Measurements from ENCODE around the gene TEX22. TPM values are rescaled to one million over a fixed set of nuclear protein-coding genes. Genes with fewer than 3 reads are reported as not detected.

TEX22 gene
- total RNA-seq, 4 donors from 2014 or later, result 0.22 to 0.81 (median 0.33) TPM; not detected in 1

DNA sequence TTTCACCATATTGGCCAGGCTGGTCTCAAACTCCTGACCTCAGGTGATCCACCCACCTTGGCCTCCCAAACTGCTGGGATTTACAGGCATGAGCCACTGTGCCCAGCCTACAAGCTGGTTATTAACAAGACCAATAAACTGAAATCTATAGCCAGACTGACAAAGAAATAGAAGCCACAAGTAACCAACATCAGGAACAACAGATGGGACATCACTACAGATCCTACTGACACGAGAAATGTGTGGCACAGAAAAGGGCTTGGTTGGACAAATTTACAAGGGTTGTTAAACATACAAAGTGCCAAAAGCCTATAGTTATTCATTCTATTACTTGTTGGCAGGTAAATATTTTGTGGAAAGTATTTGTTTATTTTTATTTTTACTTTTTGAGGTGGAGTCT is 32.9 kb downstream of the TEX22 start:
- intact Hi-C loops (cut with DNase I), result no loop called here
- H3K4me3 ChIP-seq (replicated peaks in 1 of 3), result no peak overlapping the region
- no peak for DNase-seq
- H3K27ac ChIP-seq, result peak overlapping the region in 1 of 3 donors; percentile 13
- no peaks in the 10 kb centered on the region for H3K9me3 ChIP-seq
- no peaks in the 10 kb centered on the region for H3K27me3 ChIP-seq
- WGBS, 2 donors, result 97 to 98% methylated on average over 1 of the region's 1 CpG
- H3K4me1 ChIP-seq, result peaks cover 3 to 17% of the 10 kb centered on the region in 2 donors
- no peak for TF ChIP-seq POLR2A (IDR thresholded peaks at IDR 0.05)
- TF ChIP-seq, protein P1, sequence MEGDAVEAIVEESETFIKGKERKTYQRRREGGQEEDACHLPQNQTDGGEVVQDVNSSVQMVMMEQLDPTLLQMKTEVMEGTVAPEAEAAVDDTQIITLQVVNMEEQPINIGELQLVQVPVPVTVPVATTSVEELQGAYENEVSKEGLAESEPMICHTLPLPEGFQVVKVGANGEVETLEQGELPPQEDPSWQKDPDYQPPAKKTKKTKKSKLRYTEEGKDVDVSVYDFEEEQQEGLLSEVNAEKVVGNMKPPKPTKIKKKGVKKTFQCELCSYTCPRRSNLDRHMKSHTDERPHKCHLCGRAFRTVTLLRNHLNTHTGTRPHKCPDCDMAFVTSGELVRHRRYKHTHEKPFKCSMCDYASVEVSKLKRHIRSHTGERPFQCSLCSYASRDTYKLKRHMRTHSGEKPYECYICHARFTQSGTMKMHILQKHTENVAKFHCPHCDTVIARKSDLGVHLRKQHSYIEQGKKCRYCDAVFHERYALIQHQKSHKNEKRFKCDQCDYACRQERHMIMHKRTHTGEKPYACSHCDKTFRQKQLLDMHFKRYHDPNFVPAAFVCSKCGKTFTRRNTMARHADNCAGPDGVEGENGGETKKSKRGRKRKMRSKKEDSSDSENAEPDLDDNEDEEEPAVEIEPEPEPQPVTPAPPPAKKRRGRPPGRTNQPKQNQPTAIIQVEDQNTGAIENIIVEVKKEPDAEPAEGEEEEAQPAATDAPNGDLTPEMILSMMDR (IDR thresholded peaks at IDR 0.05), result no peak
- no peaks in the 10 kb centered on the region for H3K36me3 ChIP-seq

DNA sequence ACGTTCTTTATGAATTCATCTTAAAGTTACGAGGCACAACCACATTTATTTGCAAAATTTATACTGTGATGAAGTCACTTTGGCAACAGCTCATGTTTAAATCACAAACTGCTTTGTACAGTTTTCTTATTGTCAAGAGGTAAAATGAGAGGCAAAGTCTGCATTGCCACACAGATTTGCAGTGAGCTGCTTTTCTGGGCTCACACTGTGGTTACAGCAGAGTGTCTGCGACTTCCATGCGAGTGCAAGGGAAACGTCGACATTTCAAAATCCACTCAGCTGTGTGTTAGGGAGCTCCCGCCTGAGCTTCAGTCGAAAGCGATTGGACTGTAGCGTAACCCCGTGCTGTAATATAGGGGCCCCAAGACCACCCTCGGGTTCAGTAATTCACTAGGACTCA is 34.3 kb downstream of the TEX22 start:
- H3K27ac ChIP-seq, result no peak overlapping the region
- no peaks in the 10 kb centered on the region for H3K9me3 ChIP-seq
- peaks cover 3 to 21% of the 10 kb centered on the region in 2 donors for H3K4me1 ChIP-seq
- H3K4me3 ChIP-seq (replicated peaks in 1 of 3), result no peak overlapping the region
- 86 to 87% methylated on average over 12 of the region's 12 CpGs for WGBS, 2 donors
- no peak for DNase-seq
- no peaks in the 10 kb centered on the region for H3K27me3 ChIP-seq
- intact Hi-C loops (cut with DNase I), result no loop called here
- H3K36me3 ChIP-seq, result no peaks in the 10 kb centered on the region
- no peak for TF ChIP-seq POLR2A (IDR thresholded peaks at IDR 0.05)
- TF ChIP-seq, protein P1 (IDR thresholded peaks at IDR 0.05), result no peak

DNA sequence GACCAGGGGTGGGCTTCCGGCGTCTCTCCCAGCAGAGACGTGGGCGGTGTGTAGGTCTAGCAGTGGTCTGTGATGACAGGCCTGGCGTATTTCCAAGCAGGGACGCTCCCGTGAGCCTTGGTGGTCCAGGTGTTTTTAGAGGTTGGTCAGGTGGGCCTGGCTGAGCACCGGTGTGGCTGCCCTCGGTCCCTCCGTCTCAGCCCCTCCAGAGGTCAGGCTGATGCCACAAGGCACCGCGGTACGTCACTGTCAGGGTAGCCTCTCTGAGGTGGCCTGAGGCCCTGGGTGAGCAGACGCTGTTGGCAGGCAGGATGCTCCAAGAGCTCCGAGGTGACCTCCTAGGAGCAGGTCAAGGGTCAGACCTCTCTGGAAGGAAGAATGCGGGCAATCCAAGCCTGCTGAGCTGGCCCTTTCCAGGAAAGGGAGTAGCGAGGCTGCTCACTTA is 34.8 kb downstream of the TEX22 start:
- Histone ChIP-seq H3K27me3 (no peaks in the 10 kb centered on the region), H3K4me3 (replicated peaks in 1 of 3) (no peak overlapping the region), H3K36me3 (no peaks in the 10 kb centered on the region), H3K27ac (no peak overlapping the region), H3K9me3 (no peaks in the 10 kb centered on the region), H3K4me1 (peaks cover 3 to 21% of the 10 kb centered on the region in 2 donors)
- TF ChIP-seq, protein P1 (IDR thresholded peaks at IDR 0.05), result no peak
- no peak for TF ChIP-seq POLR2A (IDR thresholded peaks at IDR 0.05)
- WGBS, 2 donors, result 85 to 94% methylated on average over 5 to 12 of the region's 17 CpGs
- intact Hi-C loops (cut with DNase I), result no loop called here
- DNase-seq, result no peak

DNA sequence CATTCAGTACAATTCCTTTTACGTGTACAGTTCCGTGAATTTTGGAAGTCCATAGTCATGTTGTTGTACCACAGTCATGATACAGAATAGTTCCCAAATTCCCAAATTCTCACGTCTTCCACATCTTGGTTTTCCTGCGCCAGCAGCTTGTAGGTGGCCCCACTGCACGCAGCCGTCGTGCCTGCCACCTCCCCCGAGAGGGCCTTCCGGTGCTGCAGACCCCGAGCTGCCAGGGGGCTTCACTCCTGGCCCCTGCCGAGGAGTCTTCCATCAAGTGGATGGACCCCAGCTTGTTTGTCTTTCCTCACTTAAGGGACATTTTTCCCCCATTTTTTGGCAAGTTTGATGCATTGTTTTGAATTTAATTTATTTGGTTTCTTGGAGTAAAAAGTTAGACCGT is 38.1 kb downstream of the TEX22 start:
- peaks cover 0 to 3% of the 10 kb centered on the region in 2 donors for H3K36me3 ChIP-seq
- no peak for TF ChIP-seq POLR2A (IDR thresholded peaks at IDR 0.05)
- TF ChIP-seq, protein P1 (IDR thresholded peaks at IDR 0.05), result no peak
- WGBS, 2 donors, result 77 to 85% methylated on average over 12 of the region's 12 CpGs
- H3K27me3 ChIP-seq, result no peaks in the 10 kb centered on the region
- H3K27ac ChIP-seq, result no peak overlapping the region
- no peak overlapping the region for H3K4me3 ChIP-seq (replicated peaks in 1 of 3)
- H3K4me1 ChIP-seq, result peaks cover 3 to 14% of the 10 kb centered on the region in 2 donors
- DNase-seq, result no peak
- intact Hi-C loops (cut with DNase I), result no loop called here
- H3K9me3 ChIP-seq, result no peaks in the 10 kb centered on the region

DNA sequence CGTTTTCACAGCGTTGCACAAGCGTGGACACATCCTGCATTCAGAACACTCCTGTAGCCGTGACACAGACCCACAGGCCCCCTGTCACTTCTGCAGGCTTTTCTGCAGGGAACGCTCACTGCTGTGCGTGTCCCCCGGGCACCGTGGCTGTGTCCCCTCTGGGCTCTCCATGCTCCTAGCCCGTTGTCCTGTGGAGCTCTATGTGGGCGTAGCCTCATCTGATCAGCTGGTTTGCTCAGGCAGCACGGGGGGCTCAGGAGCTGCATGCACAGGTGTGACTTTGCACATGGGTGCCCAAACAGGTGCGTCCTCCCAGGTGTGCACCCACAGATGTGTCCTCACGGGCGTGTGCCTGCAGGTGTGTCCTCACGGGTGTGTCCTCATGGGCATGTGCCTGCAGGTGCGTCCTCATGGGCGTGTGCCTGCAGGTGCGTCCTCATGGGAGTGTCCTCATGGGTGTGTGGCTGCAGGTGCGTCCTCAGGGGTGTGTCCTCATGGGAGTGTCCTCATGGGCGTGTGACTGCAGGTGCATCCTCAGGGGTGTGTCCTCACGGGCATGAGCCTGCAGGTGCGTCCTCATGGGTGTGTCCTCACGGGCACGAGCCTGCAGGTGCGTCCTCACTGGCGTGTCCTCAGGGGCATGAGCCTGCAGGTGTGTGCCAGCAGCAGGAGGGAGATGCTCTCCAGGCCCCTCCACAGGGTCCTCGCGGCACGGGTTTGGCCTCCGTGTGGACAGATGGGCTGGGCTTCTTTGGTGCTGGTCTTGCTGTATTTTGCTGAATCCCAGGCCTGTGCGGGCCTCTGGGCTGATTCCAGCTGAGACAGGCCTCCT is 38.8 kb downstream of the TEX22 start:
- no peaks in the 10 kb centered on the region for H3K27me3 ChIP-seq
- no peaks in the 10 kb centered on the region for H3K9me3 ChIP-seq
- TF ChIP-seq POLR2A (IDR thresholded peaks at IDR 0.05), result no peak
- TF ChIP-seq, protein P1 (IDR thresholded peaks at IDR 0.05), result no peak
- WGBS, 2 donors, result 85 to 93% methylated on average over 6 to 13 of the region's 31 CpGs
- H3K4me1 ChIP-seq, result peaks cover 0 to 7% of the 10 kb centered on the region in 2 donors
- H3K27ac ChIP-seq, result no peak overlapping the region
- H3K4me3 ChIP-seq (replicated peaks in 1 of 3), result no peak overlapping the region
- intact Hi-C loops (cut with DNase I), result no loop called here
- peaks cover 0 to 3% of the 10 kb centered on the region in 2 donors for H3K36me3 ChIP-seq
- no peak for DNase-seq
